SW 1271 (cell line): ENCODE results near the gene VAV1.
"Not testable (repeated sequence)": the region's sequence is repeated elsewhere in the genome, so short reads cannot be mapped to it uniquely, and the experiment has no call there.

Experiments
- DNase-seq, 2 experiments: peaks; one replicate each; lab custom pipeline; 2025; lab: John Stamatoyannopoulos, UW

The VAV1 gene

GRCh38 chr19:6737873-6738786 is 34.4 kb upstream of the VAV1 start:
- DNase-seq, result peak; percentile 55 to 80

- no peak for DNase-seq
These were observed 33.6 kb upstream of the VAV1 start for GRCh38 chr19:6738787-6739389.

DNA sequence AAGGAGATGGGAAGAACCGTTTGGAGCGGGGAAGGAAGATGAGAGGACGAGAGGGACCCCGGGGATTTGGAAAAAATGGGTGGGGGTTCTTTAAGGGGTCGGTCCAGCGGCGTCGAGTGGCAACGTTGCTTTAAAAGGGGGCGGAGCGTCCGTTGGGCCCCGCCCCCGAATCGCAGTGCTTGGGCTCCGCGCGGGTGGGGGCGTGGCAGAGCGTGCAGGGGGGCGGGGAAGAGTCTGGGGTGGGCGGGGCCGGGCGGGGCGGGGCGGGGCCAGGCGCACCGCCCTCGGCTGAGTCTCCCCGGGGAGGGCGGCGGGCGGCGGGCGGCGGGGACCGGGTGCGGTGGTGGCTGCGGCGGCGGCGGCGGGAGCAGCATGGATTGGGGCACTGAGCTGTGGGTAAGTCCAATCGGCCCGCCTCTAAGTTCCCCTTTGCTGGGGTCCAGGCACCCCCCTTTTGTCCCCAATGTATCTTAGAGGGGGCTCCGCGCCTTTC is 33.1 kb upstream of the VAV1 start, which contains the start of gene TRIP10:
Gene TRIP10, plus strand, starts transcription at position 291 of the 493 bp plus-strand sequence. Its CDS starts 82 bp downstream, at position 373.
- peak in 1 of 2 experiments; percentile 72 for DNase-seq

GRCh38 chr19:6739883-6740588 is 32.5 kb upstream of the VAV1 start:
- DNase-seq, result peak in 1 of 2 experiments; percentile 58

- peak in 1 of 2 experiments; percentile 60 for DNase-seq
These were observed 31.7 kb upstream of the VAV1 start for GRCh38 chr19:6740589-6741343.

DNA sequence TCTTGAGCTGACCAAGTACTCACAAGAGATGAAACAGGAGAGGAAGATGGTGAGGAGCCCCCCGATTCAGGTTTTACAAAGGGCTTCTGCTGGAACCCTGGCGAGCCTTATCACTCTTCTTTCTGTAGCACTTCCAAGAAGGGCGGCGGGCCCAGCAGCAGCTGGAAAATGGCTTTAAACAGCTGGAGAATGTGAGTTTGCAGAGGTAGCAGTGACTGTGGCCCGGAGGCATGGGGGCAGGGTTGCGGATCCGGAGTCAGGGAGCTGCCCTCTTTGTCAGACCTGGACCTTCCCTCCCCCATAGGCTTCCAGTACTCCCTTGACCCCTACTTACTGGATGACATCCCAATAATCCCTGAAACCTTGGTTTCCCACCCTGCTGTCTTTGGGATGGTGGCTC is 29.4 kb upstream of the VAV1 start:
- no peak for DNase-seq

GRCh38 chr19:6743714-6744380 is 28.7 kb upstream of the VAV1 start:
- DNase-seq, result no peak

GRCh38 chr19:6744381-6745301 is 27.9 kb upstream of the VAV1 start:
- peak; percentile 75 to 85 for DNase-seq

DNA sequence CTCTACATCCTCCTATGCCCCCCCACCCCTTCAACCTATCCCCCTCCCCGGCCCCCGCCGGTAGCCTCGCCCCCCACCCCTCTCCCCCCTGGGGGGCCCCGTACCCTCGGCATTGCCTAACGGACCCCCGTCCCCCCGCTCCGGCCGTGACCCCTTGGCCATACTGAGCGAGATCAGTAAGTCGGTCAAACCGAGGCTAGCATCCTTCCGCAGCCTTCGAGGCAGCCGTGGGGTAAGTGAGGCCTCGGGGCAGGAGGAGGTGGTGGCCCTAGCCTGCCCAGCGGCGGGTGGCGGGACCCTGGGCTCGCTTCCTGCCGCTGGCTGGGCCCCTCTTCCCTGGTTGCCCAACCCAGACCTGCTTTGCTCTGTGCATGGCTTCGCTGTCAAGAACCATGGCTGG is 26.5 kb upstream of the VAV1 start:
- no peak for DNase-seq

GRCh38 chr19:6748543-6748942 is 24.0 kb upstream of the VAV1 start:
- DNase-seq, result not testable (repeated sequence)

GRCh38 chr19:6750062-6750461 is 22.4 kb upstream of the VAV1 start:
- DNase-seq, result no peak

- DNase-seq, result no peak
These were observed 21.3 kb upstream of the VAV1 start for GRCh38 chr19:6751189-6751588.

DNA sequence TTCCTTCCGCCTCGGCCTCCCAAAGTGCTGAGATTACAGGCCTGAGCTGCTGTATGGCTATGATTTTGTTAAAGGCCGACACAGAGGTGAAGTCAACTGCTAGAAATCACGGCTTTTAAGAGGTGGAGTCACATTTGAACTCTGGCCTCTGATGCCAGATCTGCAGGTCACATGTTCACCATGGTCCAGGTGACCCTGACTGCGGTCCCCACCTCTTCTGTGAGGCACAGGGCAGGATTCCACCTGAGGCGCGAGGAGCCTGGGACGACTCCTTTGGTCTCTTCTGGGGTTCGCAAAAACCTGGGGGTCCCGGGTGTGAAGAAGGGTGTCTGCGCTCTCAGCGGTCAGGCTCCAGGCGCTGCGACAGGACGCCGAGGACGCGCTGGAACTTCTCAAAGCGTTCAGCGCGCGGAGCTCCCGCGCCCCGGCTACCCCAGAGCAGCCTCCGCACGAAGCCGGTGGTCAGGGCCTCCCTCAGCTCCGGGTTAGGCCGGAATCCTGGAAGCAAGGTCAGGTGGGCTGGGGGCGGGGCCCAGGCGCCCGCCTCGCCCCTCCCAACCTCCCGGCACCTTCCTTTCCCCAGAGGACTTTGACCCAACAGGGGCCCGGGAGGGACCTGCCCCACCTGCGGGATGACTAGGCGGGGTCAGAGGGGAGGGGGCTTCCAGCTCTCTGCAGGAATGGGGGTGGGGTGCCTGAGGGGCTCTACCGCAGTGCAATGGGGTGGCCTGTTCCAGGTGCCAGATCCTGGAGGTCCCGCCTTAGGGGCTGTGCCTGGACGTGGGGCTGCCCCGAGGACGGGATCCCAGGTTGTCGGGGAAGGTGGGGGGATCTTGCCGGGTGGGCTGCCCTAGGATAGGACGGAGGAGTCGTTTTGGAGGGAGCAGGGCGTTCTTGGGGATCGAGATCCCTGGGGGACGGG is 20.0 kb upstream of the VAV1 start:
- DNase-seq, result no peak

GRCh38 chr19:6753178-6754031 is 19.1 kb upstream of the VAV1 start:
- peak in 1 of 2 experiments; percentile 36 for DNase-seq

GRCh38 chr19:6754136-6754535 is 18.4 kb upstream of the VAV1 start:
- no peak for DNase-seq

- DNase-seq, result no peak
These were observed 17.6 kb upstream of the VAV1 start for GRCh38 chr19:6754653-6755463.

GRCh38 chr19:6760606-6761005 is 11.9 kb upstream of the VAV1 start:
- DNase-seq, result no peak
